TTC549 (cell line): ENCODE measurements around the gene SLC25A53.
"Not testable (repeated sequence)": the region's sequence is repeated elsewhere in the genome, so short reads cannot be mapped to it uniquely, and the experiment has no call there.

Experiments
- FAIRE-seq: peaks from 2 replicates; lab custom pipeline; 2012; peaks lifted over from hg19 to GRCh38; lab: Jason Lieb, UNC

The SLC25A53 gene

GRCh38 chrX:104134583-104135261, 22.1 kb downstream of the SLC25A53 start:
- FAIRE-seq, result no peak

DNA sequence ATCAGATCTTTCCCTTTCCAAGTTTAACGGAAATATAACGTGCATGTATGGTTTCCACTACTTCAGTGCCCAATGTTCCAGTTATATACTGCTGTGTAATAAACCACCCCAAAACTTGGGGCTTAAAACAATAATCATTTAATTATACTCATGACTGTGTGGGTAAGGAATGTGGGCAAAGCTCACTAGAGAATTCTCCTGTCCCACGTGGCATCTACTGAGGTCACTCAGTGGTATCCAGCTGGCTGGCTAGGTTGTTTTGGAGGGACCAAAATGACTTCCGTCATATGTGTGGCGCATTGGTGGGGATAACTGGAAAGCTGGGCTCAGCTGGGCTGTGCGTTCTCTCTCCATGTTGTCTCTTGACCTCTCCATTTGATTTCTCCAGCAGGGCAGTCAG, 26.0 kb downstream of the SLC25A53 start:
- FAIRE-seq, result no peak

- no peak for FAIRE-seq
These were observed 30.0 kb downstream of the SLC25A53 start for GRCh38 chrX:104126856-104127255.

DNA sequence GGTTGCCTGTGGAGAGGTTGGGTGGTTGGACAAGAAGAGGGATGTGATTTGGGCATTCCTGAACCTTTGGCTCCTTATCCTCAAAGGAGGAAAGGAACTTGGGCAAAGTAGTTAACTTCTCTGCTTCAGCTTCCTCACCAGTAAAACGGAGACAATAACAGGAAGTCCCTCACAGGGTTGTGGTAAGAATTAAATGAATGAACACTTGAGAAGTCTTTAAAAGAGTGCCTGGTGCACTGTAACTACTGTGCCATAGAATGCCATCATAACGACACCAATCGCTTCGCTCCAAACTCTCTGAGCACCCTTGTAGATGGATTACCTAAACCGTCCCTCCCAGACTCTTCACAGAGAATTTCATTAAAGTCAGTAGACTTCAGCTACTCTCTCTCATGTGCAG, 34.0 kb downstream of the SLC25A53 start:
- no peak for FAIRE-seq

DNA sequence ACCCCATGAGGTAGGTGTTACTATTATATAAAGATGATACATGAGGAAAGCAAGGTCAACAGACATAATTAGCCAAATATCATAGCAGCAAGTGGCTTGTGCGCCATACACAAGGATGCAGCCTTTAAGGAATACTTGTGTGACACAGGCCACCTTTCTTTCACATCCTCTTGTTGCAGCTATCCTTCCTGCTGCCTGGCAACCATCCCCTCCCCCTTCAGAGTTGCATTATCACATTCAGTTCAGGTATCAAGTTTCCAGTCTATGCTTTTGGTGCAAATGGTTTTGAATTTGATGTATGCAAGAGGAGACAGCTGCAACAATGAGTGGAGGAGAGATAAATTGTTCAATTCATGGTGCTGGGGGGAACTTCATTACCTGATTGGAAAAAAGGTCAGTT, 38.0 kb downstream of the SLC25A53 start:
- no peak for FAIRE-seq

DNA sequence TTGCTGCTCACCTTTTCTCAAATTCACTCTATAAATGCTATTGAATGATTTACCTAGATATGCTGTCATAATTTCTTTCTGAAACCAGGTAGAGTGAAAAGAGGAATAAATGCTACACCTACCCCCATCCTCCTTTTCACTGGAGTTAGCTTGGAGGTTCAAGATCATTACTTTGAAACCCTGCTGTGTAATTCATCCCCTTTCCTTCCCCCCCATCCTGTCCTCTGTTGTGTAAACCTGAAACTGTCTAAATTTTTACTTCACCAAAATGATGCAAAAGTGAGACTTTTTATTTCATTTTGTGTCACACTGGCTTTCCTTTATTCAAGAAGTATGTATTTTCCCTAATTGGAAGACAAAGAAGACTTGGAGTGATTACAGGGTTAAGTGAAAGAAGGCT, 39.0 kb downstream of the SLC25A53 start:
- FAIRE-seq, result no peak

GRCh38 chrX:104113222-104113965, 43.4 kb downstream of the SLC25A53 start:
- FAIRE-seq, result no peak

DNA sequence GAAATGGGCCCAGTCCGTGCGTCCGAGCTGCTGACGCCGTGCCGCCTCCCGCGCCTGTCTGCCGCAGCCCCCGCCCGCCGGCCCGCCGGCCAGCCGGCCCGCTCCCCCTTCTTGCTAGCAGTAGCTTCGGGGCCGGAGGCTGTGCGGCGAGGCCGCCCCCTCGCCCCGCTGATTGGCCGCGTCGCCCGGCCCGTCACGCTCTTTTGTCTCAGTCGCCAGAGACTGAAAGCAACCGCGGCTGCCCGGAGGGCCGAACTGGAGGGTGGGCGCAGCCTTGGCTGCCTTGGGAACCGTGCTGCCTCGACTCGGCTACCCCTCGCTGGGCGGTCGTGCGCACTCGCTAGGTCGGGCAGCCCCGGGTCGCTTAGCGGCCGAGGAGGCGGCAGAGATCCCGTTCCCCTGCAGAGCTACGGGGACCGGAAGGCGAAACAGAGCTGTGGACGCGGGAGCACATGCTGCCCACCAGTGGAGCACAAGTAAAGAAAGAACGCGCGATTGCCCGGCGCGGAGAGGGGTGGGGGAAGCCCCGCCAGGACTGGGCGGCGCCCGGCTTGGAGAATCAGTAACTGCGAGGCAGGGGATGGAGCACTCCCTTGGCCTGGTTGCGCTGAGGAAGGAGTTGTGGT, 44.4 kb downstream of the SLC25A53 start, which contains the start of gene ZCCHC18:
Gene ZCCHC18, plus strand, starts transcription at position 198 of the 626 bp plus-strand sequence. CDS start 1,589 bp downstream, outside the sequence.
- no peak for FAIRE-seq

GRCh38 chrX:104110491-104111240, 46.1 kb downstream of the SLC25A53 start:
- not testable (repeated sequence) for FAIRE-seq

DNA sequence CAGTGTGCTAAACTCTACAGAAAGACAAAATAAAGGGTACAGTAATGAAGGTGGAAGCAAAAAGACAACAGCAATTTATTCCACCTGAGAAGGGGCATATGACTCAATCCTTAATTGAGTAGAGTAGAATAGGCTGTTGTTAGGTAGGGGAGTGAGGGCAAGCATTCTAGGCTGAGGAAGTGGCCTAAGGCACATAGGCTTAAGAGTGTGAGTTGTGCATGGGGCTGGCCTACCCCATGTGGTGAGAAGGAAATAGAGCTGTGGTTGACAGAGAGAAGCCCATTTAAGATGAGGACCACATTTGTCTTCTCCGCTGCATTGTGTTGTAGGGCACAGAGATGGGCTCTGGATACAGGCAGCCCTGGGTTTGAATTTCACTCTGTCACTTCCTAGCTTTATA, 47.9 kb downstream of the SLC25A53 start:
- FAIRE-seq, result no peak

GRCh38 chrX:104105330-104106262, 51.2 kb downstream of the SLC25A53 start:
- FAIRE-seq, result no peak

DNA sequence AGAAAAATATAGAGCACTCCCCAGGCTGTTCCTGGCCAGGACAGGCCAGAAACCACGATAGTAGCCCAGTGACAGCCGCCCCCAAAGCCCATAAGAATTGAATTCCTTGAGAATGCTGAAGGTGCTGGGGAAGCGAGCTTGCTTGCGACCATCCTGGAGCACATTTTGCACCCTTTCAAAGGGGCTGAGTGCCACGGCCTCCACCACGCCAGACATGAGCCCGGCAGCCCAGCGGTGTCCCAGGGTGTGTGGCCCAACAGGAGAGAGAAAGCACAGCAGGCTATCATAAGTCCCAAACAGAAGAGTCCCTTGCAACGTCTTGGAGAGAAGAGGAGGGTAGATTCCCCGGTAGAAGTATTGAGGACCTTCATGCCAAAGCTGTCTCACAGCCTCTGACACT, 52.1 kb downstream of the SLC25A53 start:
- no peak for FAIRE-seq

DNA sequence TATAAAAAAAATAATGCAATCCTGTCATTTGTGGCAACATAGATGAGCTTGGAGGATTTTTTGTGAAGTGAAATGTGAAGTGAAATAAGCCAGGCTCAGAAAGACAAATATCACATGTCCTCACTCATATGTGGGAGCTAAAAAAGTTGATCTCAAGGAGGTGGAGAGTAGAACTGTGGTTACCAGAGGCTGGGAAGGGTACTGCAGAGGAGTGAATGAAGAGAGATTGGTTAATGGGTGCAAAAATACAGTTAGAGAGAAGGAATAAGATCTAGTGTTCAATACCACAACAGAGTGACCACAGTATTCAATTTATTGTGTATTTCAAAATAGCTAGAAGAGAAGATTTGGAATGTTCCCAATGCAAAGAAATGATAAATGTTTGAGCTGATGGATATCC, 57.9 kb downstream of the SLC25A53 start:
- FAIRE-seq, result no peak

DNA sequence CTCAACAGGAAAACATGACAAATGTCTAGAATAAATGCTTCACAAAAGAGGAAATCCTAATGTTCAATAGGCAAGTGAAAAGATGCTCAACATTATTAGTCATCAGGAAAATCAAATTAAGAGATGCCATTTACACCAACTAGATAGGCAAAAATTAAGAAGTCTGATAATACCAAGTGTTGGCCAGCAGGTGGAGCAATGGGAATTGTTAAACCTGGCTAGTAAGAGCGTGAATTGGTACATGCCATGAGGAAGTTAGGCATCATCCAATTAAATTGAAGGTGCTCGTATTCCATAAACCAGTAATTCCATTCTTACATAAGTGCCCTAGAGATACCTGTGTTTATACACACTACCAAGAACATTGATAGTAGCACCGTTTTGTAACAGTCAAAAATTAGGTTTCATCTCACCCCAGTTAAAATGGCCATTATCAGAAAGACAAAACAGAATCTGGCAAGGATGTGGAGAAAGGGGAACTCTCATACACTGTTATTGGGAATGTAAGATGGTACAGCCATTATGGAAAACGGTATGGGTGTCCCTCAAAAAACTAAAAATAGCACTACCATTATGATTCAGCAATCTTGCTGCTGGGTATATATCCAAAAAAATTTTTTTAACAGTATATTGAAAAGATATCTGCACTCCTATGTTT, 58.5 kb downstream of the SLC25A53 start:
- peak; percentile 90 for FAIRE-seq

- FAIRE-seq, result no peak
These were observed 70.9 kb downstream of the SLC25A53 start for GRCh38 chrX:104085919-104086318.

DNA sequence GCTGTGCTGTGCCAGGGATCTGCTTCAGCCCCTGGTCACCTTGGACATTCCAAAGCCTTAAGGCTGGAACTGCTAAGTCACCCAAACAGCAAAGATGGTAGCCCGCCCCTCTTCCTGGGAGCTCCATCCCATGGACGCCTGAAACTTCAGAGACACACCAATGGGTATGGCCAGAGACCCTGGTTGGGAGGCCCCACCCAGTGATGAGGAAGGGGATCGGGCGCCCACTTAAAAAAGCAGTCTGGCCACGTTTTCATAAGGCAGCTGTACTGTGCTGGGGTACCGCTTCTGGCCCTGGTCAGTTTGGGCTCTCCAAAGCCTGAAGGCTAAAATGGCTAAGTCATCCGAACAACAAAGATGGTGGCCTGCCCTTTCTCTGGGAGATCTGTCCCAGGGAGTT, 71.3 kb downstream of the SLC25A53 start:
- no peak for FAIRE-seq

GRCh38 chrX:104084534-104085277, 72.1 kb downstream of the SLC25A53 start:
- FAIRE-seq, result no peak

GRCh38 chrX:104084063-104084462, 72.7 kb downstream of the SLC25A53 start:
- FAIRE-seq, result no peak

- FAIRE-seq, result not testable (repeated sequence)
These were observed 79.0 kb downstream of the SLC25A53 start for GRCh38 chrX:104077854-104078253.

GRCh38 chrX:104075778-104076445, 80.9 kb downstream of the SLC25A53 start, which contains the start of gene TMSB15C:
Gene TMSB15C (minus strand): TSS chrX:104076236.
- not testable (repeated sequence) for FAIRE-seq
